ENCODE results near the gene UBE2U.

Gene UBE2U

DNA sequence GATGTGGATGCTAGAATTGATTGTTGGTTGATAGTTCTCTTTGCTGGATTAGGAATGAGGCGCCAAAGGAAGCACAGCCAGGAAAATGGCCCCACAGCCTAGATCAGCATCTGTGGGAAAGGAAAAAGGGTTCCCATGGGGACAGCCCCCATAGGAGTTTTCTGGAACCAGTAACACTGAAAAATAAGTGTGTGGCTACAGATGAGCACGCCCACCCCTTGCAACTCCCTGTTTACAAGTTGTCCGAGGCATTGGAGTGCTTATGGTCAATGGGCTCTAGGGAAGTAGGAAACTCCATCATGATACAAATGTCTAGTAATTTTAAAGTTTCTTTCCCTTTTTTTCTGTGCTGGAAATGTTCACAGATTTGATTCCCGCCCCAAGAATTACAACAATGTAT is 23.8 kb upstream of the UBE2U start:
- ChIA-PET CTCF (no interaction called here), POLR2A (no interaction called here)
- peaks cover 0 to 14% of the 10 kb centered on the region in 2 experiments; a peak in 1 of 3 replicates for H3K36me3 ChIP-seq (ENCODE audit: control insufficient read depth in 2 of 2, insufficient read depth in 1 of 2, low read length in 2 of 2)
- H3K27ac ChIP-seq (ENCODE audit: extremely low read depth, low read depth, low read length): no peak overlapping the region
- peaks cover 9% of the 10 kb centered on the region for H3K4me1 ChIP-seq (ENCODE audit: control insufficient read depth, insufficient read depth, low read length)
- TF ChIP-seq ZNF248 (tag by site-specific recombination; IDR thresholded peaks at IDR 0.05) (no peak), OVOL3 (tag by site-specific recombination; IDR thresholded peaks at IDR 0.05) (no peak), ZNF561 (tag by site-specific recombination; IDR thresholded peaks at IDR 0.05; ENCODE audit: borderline replicate concordance) (no peak), ZNF585B (tag by site-specific recombination; IDR thresholded peaks at IDR 0.05) (no peak), ZNF621 (tag by site-specific recombination; IDR thresholded peaks at IDR 0.05) (no peak), ZNF629 (tag by site-specific recombination; IDR thresholded peaks at IDR 0.05) (no peak)
- TF ChIP-seq, protein P1, sequence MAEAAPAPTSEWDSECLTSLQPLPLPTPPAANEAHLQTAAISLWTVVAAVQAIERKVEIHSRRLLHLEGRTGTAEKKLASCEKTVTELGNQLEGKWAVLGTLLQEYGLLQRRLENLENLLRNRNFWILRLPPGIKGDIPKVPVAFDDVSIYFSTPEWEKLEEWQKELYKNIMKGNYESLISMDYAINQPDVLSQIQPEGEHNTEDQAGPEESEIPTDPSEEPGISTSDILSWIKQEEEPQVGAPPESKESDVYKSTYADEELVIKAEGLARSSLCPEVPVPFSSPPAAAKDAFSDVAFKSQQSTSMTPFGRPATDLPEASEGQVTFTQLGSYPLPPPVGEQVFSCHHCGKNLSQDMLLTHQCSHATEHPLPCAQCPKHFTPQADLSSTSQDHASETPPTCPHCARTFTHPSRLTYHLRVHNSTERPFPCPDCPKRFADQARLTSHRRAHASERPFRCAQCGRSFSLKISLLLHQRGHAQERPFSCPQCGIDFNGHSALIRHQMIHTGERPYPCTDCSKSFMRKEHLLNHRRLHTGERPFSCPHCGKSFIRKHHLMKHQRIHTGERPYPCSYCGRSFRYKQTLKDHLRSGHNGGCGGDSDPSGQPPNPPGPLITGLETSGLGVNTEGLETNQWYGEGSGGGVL (tag by site-specific recombination; IDR thresholded peaks at IDR 0.05): no peak
- TF ChIP-seq, protein P2, sequence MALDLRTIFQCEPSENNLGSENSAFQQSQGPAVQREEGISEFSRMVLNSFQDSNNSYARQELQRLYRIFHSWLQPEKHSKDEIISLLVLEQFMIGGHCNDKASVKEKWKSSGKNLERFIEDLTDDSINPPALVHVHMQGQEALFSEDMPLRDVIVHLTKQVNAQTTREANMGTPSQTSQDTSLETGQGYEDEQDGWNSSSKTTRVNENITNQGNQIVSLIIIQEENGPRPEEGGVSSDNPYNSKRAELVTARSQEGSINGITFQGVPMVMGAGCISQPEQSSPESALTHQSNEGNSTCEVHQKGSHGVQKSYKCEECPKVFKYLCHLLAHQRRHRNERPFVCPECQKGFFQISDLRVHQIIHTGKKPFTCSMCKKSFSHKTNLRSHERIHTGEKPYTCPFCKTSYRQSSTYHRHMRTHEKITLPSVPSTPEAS (tag by site-specific recombination; IDR thresholded peaks at IDR 0.05): no peak
- no peaks in the 10 kb centered on the region for H3K9me3 ChIP-seq (ENCODE audit: control insufficient read depth, insufficient read depth, low read depth, low read length)
- no peak overlapping the region for H3K4me3 ChIP-seq (ENCODE audit: low read depth, low read length)

DNA sequence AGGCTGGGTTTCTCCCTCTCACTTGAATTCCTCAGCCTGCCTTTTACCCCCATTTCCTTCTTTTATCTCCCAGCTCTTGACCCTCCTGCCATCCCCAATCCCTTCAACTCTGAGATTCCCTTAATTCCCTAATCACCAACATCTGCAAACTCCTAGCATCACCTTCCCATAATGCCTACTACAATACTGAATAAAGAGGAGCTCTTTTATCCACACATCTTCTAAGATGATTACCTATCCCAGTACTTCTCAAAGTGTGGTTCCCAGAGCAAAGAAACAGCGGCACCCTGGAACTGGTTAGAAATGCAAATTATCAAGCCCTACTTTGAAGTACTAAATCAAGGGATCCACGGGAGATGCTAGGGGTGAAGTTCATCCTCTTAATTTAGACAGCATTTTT is 21.2 kb upstream of the UBE2U start:
- ChIA-PET POLR2A (no interaction called here), CTCF (interaction anchor here (0.9 to 1.2 kb wide), 2 partner anchors 45 to 386 kb away, joined by 3 read pairs; no protein-coding TSS in a partner anchor)
- Histone ChIP-seq H3K27ac (ENCODE audit: extremely low read depth, low read depth, low read length) (no peak overlapping the region), H3K36me3 (ENCODE audit: control insufficient read depth in 2 of 2, insufficient read depth in 1 of 2, low read length in 2 of 2) (peaks cover 0 to 14% of the 10 kb centered on the region in 2 experiments; a peak in 1 of 3 replicates), H3K4me1 (ENCODE audit: control insufficient read depth, insufficient read depth, low read length) (peaks cover 9% of the 10 kb centered on the region), H3K9me3 (ENCODE audit: control insufficient read depth, insufficient read depth, low read depth, low read length) (no peaks in the 10 kb centered on the region), H3K4me3 (ENCODE audit: low read depth, low read length) (no peak overlapping the region)
- peak; percentile 91 for TF ChIP-seq ZBTB17 (tag by site-specific recombination; IDR thresholded peaks at IDR 0.05)
- TF ChIP-seq SP7 (tag by site-specific recombination; IDR thresholded peaks at IDR 0.05): no peak
- TF ChIP-seq MZF1 (tag by site-specific recombination; IDR thresholded peaks at IDR 0.05; ENCODE audit: borderline replicate concordance): 0 out of 2 replicates have a peak, but pooled peaks have one; percentile 17

DNA sequence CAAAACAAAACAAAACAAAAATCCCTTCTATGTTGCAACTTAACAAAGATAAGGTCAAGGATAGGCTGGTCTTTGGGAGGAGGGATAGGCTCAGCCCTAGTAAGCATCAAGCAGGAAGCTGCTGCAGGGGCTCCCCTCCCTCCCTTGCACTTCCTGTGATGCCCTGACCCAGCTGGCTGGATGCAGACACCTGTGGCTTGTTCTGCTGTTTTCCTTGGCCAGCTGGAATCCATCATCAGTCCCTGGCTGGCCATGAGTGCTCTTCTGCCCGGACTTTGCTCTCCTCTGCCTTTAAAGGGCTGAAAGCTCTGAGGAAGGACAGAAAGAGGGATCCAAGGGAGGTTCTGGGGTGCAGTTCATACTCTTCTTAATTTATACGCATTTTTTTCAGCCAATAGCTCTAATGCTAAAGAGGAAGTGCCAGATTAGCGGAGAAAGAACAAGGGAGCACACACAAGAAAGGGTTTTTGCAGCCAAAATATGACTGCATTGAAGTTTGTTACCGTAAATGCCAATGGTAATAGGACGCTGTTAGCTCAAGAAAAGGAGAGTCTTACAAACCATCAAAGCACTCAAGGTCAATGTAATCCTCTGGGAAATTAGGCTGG is 19.9 kb upstream of the UBE2U start:
- peaks cover 0 to 2% of the 10 kb centered on the region in 2 experiments; a peak in 1 of 3 replicates for H3K36me3 ChIP-seq (ENCODE audit: control insufficient read depth in 2 of 2, insufficient read depth in 1 of 2, low read length in 2 of 2)
- TF ChIP-seq ZIC2 (tag by site-specific recombination; IDR thresholded peaks at IDR 0.05) (peak; percentile 27; the same call in 1 of the 2 replicates), SCRT1 (tag by site-specific recombination; IDR thresholded peaks at IDR 0.05; ENCODE audit: borderline replicate concordance) (peak; percentile 70), ZNF391 (tag by site-specific recombination; IDR thresholded peaks at IDR 0.05; ENCODE audit: borderline replicate concordance, low read depth) (no peak), REPIN1 (tag by site-specific recombination; IDR thresholded peaks at IDR 0.05; ENCODE audit: low read depth) (0 out of 2 replicates have a peak, but pooled peaks have one; percentile 67), SCRT2 (tag by site-specific recombination; IDR thresholded peaks at IDR 0.05) (peak; percentile 96), ZBTB8A (tag by site-specific recombination; IDR thresholded peaks at IDR 0.05) (0 out of 2 replicates have a peak, but pooled peaks have one; percentile 7), TCF7L2 (IDR thresholded peaks at IDR 0.05; ENCODE audit: borderline replicate concordance, low read depth, low read length) (peak; percentile 26; the same call in 1 of the 2 replicates), ZNF548 (tag by site-specific recombination; IDR thresholded peaks at IDR 0.05) (peak; percentile 60; the same call in 1 of the 2 replicates), ZNF2 (tag by site-specific recombination; IDR thresholded peaks at IDR 0.05) (no peak), ZNF558 (tag by site-specific recombination; IDR thresholded peaks at IDR 0.05) (no peak)
- TF ChIP-seq, protein P3, sequence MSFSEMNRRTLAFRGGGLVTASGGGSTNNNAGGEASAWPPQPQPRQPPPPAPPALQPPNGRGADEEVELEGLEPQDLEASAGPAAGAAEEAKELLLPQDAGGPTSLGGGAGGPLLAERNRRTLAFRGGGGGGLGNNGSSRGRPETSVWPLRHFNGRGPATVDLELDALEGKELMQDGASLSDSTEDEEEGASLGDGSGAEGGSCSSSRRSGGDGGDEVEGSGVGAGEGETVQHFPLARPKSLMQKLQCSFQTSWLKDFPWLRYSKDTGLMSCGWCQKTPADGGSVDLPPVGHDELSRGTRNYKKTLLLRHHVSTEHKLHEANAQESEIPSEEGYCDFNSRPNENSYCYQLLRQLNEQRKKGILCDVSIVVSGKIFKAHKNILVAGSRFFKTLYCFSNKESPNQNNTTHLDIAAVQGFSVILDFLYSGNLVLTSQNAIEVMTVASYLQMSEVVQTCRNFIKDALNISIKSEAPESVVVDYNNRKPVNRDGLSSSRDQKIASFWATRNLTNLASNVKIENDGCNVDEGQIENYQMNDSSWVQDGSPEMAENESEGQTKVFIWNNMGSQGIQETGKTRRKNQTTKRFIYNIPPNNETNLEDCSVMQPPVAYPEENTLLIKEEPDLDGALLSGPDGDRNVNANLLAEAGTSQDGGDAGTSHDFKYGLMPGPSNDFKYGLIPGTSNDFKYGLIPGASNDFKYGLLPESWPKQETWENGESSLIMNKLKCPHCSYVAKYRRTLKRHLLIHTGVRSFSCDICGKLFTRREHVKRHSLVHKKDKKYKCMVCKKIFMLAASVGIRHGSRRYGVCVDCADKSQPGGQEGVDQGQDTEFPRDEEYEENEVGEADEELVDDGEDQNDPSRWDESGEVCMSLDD (tag by site-specific recombination; IDR thresholded peaks at IDR 0.05): no peak
- TF ChIP-seq, protein P4, sequence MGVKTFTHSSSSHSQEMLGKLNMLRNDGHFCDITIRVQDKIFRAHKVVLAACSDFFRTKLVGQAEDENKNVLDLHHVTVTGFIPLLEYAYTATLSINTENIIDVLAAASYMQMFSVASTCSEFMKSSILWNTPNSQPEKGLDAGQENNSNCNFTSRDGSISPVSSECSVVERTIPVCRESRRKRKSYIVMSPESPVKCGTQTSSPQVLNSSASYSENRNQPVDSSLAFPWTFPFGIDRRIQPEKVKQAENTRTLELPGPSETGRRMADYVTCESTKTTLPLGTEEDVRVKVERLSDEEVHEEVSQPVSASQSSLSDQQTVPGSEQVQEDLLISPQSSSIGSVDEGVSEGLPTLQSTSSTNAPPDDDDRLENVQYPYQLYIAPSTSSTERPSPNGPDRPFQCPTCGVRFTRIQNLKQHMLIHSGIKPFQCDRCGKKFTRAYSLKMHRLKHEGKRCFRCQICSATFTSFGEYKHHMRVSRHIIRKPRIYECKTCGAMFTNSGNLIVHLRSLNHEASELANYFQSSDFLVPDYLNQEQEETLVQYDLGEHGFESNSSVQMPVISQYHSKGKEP (tag by site-specific recombination; IDR thresholded peaks at IDR 0.05): peak; percentile 57
- ChIA-PET CTCF (interaction anchor here (1.2 to 1.4 kb wide), 2 partner anchors 387 to 492 kb away, joined by 3 to 5 read pairs; no protein-coding TSS in a partner anchor), POLR2A (no interaction called here)
- no peak overlapping the region for H3K4me3 ChIP-seq (ENCODE audit: low read depth, low read length)
- H3K4me1 ChIP-seq (ENCODE audit: control insufficient read depth, insufficient read depth, low read length): peaks cover 9% of the 10 kb centered on the region
- H3K9me3 ChIP-seq (ENCODE audit: control insufficient read depth, insufficient read depth, low read depth, low read length): no peaks in the 10 kb centered on the region
- no peak overlapping the region; the same call in 1 of the 2 replicates for H3K27ac ChIP-seq (ENCODE audit: extremely low read depth, low read depth, low read length)
